GM12875 (cell line): ENCODE data around the gene FBXL7.

Experiments used
- H3K4me3 ChIP-seq: one replicate; pipeline ENCODE4 v1.5.1; 2011; ENCODE audit warnings: low read depth, low read length, control low read depth
- TF ChIP-seq, protein P1 (sequence below): IDR thresholded peaks from 2 replicates; pipeline ENCODE4 v1.5.1; 2011; ENCODE audit warnings: low read depth, mild to moderate bottlenecking, control low read depth, inconsistent platforms, low read length, moderate library complexity, borderline replicate concordance; ENCODE audit not compliant: insufficient read depth

Gene FBXL7

DNA sequence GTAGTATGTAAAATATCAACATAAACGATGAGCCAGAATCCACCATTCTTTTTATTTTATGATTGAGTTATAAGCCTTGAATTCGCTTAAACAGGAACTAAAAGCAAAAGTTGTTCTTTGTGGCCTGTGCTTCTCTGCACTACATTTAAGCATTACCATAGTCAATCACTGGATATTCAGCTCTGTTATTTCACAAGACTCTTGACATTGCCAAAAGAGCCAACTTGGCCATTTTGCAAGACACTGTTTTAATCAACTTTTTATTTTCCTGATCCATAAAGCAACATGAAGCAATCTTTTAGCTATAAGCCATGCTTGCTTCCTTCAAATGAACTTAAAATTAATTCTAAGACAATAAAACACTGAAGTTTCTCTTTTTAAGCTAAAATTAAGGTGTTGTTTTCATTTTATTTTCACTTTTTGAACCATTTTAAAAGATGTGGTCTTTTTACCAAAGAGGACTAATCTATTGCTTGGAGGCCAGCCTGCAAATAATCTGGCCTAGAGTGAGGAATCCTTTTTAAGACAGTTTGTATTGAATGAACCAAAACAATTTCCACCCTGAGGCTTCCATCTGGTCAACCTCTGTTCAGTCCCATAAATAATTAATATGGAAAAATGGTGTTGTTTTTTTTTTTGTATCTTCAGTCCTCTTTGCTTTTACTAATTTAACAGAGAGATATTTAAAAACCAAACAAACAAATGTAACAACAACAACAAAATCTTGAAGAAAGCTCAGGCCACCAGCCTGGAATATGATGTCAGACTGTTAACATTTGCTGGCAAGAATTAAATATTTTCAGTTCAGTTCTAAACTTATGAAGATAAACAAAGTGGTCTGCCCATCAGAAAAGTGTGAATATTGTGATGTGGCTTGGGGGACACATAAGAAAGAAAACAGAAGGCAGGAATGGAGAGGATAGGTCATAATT is 405.2 kb downstream of the FBXL7 start:
- TF ChIP-seq, protein P1, sequence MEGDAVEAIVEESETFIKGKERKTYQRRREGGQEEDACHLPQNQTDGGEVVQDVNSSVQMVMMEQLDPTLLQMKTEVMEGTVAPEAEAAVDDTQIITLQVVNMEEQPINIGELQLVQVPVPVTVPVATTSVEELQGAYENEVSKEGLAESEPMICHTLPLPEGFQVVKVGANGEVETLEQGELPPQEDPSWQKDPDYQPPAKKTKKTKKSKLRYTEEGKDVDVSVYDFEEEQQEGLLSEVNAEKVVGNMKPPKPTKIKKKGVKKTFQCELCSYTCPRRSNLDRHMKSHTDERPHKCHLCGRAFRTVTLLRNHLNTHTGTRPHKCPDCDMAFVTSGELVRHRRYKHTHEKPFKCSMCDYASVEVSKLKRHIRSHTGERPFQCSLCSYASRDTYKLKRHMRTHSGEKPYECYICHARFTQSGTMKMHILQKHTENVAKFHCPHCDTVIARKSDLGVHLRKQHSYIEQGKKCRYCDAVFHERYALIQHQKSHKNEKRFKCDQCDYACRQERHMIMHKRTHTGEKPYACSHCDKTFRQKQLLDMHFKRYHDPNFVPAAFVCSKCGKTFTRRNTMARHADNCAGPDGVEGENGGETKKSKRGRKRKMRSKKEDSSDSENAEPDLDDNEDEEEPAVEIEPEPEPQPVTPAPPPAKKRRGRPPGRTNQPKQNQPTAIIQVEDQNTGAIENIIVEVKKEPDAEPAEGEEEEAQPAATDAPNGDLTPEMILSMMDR: no peak
- no peak overlapping the region for H3K4me3 ChIP-seq

DNA sequence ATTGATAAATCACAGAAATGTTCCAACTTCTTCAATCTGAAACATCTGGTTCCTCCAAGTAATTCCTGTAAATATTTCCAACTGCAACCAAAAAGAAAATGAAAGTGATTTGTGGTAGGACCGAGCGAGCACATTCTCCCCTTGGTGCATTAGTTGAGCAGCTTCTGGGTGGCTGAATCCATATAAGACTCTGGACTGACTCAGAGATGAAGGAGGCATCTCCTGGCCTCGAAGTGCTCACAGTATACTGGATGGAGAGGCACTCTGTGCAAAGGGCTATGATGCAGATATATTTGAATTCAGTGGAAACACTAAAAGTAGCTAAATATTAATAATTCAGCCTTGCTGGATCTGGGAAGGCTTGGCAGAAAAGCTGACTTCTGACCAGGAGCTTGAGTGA is 414.7 kb downstream of the FBXL7 start:
- TF ChIP-seq, protein P1: no peak
- H3K4me3 ChIP-seq: no peak overlapping the region

DNA sequence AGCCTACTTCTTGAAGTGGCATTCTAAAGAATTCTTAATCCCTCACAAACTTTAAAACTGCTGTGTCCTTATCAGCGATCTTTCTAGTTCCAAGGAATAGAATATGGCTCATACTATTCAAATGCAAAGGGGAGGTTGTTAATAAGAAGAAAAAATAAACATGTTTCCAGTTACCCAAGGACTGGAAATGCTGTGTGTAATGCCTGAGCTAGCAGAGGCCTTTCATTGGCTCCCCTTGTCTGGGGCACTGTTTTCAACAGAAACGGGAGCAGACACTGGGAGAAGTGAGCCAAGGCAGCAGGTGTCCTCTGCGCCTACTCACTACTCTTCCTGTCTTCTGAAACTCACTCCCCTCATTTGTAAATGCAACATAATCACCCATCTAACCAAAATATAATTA is 426.6 kb downstream of the FBXL7 start:
- TF ChIP-seq, protein P1: no peak
- no peak overlapping the region for H3K4me3 ChIP-seq

DNA sequence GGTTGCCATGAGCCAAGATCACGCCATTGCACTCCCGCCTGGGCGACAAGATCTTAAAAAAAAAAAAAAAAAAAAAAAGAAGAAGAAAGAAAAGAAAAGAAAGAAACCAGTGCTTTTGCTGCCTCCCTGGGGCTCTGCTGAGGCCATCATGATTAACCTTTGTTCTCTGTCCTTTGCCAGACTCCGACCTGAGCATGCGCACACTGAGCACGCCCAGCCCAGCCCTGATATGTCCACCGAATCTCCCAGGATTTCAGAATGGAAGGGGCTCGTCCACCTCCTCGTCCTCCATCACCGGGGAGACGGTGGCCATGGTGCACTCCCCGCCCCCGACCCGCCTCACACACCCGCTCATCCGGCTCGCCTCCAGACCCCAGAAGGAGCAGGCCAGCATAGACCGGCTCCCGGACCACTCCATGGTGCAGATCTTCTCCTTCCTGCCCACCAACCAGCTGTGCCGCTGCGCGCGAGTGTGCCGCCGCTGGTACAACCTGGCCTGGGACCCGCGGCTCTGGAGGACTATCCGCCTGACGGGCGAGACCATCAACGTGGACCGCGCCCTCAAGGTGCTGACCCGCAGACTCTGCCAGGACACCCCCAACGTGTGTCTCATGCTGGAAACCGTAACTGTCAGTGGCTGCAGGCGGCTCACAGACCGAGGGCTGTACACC is 427.9 kb downstream of the FBXL7 start:
- H3K4me3 ChIP-seq: no peak overlapping the region
- TF ChIP-seq, protein P1: no peak

DNA sequence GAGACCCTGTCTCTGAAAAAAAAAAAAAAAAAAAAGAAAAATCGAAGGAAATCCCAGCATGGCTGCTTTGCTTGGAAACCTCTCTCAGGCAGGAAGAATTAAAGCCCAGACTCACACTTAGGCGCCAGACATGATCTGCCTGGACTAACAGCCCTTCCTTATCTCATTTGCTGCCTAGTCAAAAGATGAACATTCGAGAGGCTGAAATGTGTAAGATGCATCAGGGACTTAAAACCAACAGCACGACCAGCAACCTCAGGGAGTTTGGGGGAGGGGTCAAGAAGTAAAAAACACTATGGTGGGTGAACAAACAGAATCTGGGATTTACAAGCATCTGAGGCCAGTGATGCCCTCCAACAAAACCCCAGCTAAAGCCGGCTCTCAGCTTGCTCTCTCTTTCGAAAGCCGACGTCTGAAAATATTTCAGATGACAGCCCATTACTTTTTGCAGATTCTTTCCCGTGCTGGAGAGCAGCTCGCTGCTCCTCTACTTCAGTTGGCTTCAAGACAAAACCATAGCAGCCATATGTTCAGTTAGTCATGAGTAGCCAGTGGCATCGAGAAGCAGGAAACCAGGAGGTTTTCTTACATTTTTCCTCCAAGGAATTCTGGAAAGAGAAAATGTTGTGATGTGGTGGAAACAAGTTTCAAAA is 429.8 kb downstream of the FBXL7 start:
- TF ChIP-seq, protein P1: no peak
- no peak overlapping the region for H3K4me3 ChIP-seq

DNA sequence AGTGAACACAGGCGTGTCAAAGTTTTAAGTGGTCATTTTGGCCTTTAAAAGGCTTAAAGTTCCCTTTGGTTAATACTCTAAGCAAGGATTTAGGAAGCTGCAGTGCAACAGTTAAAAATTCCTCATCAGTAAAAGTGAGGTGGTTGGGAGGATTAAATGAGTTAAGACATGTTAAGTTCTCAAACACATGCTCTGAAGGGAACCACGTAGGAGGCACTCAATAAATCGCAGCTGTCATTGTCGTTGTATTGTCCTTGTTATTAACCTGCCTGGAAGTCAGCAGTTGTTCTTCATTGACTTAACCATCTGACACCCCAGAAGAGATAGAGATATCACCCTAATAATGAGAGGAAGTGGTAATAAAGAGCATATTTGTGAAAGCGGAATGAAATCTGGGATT is 432.1 kb downstream of the FBXL7 start:
- H3K4me3 ChIP-seq: no peak overlapping the region
- TF ChIP-seq, protein P1: no peak
